HG03135 (cell line): Measurements from ENCODE around the gene CD7.
"Not testable (repeated sequence)": the region's sequence is repeated elsewhere in the genome, so short reads cannot be mapped to it uniquely, and the experiment has no call there.

Source experiments
- ATAC-seq: cut with Tn5 transposase; IDR thresholded peaks from one replicate; pipeline ENCODE4 v1.9.1; 2021; ENCODE audit warnings: mild to moderate bottlenecking, moderate library complexity; ENCODE audit not compliant: unreplicated experiment

CD7 gene

DNA sequence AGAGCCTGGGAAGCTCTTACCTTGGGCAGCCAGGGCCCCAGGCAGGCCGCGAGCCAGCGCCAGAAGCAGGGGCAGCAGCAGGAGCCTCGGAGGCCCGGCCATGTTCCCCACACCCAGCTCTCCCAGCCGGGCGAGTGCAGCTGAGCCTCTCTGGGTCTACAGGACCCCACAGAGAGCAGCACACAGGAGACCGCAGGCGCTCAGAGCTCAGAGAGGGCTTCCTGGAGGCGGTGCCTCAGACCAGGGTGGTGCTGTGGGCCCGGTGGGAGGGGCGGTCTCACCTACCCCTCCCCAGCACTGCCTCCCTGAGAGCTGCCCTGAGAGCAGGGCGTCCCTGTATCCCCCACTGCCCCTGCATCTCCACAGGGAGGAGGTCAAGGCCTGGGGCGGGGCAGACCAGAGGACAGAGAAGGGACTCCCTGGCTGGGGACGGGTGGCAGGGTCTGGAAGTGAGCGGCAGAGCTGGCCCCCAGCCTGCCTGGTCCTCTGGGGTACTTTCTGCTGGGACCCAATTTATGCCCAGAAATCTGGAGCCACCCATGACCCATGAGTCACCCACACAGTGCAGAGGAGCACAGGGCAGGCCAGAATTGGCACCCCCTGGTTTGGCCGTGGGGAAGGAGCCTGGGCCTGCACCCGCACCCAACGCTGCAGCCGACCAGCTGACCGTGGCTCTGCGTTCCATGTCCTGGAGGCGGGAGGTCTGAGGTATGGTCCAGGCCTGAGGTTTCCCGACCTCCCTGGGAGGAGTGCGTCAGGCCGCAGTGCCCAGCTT lies at the start of gene CD7:
TSS of gene CD7 (minus strand) at position 215 of the 775 bp plus-strand sequence. CDS start at position 102, 113 bp downstream.
- ATAC-seq: no peak

GRCh38 chr17:82366749-82367148 lies 49.3 kb upstream of the CD7 start:
- no peak for ATAC-seq

DNA sequence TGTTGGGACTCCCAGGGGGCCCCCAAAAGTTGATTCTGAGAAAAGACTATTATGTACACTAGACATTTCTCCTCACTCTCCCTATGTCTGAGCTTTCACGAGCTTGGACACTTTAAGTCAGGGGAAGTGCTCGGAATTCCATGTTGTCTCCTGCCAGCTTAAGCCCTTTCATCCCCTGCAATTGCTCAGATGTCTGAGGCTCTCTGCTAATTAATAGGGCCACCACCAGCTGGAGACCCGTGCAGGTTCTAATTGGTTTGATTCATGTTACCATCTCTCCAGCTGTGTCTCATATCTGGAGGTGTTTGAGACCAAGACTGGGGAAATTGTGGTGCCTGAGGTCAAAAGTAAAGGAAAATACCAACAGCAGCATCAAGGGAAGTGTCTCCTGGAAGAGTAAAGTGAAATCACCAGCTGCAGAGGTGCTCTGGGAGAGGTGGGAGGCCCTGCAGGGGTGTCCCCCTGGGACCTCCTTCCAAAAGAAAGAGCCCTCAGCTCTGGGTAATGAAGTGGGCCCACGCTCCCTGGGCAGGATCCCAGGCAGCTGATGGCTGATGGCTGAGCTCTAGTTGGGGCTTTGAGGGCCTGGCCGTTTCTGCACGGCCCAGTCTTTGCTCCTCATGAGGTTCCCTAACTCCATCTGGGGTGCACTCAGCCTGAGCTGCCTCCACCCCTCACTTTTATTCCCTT lies 48.3 kb upstream of the CD7 start:
- ATAC-seq: no peak

DNA sequence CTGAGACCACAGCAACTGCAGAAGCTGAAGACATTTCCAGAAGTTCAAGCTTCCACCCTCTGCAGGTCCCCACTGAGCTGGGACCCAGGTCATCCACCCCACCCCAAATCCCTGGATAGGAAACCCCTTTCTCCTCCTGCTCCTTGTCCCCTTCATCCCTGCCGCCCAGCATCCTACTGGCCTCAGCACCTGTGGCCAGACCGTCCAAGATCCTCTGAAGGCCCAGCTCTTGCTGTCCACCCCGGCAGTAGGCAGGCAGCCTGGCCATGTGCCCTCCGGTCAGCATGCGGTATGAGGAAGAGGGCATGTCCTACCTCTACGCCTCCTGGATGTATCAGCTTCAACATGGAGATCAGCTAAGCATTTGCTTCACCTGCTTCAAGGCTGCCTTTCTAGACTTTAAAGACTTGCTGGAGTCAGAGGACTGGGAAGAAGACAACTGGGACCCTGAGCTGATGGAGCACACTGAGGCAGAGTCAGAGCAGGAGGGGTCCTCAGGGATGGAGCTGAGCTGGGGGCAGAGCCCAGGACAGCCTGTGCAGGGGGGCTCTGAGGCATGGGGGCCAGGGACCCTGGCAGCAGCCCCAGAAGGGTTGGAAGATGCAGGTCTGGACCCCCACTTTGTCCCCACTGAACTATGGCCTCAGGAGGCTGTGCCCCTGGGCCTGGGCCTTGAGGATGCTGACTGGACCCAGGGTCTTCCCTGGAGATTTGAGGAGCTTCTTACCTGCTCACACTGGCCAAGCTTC lies 44.7 kb upstream of the CD7 start:
- ATAC-seq: no peak

GRCh38 chr17:82359451-82360074 lies 42.2 kb upstream of the CD7 start:
- not testable (repeated sequence) for ATAC-seq

GRCh38 chr17:82358465-82359350 lies 41.3 kb upstream of the CD7 start, which contains the start of gene TEX19:
Gene TEX19 (plus strand): TSS chr17:82359247. CDS start chr17:82362151, 2,904 bp downstream.
- no peak for ATAC-seq

GRCh38 chr17:82357394-82357793 lies 40.0 kb upstream of the CD7 start:
- ATAC-seq: no peak

DNA sequence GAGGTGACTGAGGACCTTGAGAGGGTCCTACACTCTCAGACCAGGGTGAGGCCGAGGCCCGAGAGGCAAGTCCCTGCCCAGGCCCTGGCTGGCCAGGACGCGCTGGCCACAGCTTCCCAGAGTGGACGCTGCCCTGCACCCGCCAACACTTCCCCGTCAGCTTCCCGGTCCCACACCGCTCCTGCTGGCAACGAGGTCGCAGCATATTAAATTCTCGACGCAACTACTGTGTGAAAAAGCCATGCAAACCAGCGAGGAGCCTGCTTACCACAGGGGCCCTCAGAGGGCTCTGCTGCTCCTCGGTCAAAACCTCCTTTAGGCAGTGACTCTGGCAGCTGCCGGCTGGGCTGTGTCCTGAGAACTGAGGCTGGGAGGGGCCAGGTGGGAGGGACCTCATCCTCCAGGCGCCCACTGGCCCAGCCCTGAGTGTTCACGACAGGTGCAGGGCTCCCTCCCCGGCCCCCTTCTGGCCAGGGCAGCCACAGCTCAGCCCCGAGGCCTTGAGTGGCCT lies 39.5 kb upstream of the CD7 start:
- ATAC-seq: no peak

- ATAC-seq: no peak
Observed at GRCh38 chr17:82355770-82356427, 38.5 kb upstream of the CD7 start.

DNA sequence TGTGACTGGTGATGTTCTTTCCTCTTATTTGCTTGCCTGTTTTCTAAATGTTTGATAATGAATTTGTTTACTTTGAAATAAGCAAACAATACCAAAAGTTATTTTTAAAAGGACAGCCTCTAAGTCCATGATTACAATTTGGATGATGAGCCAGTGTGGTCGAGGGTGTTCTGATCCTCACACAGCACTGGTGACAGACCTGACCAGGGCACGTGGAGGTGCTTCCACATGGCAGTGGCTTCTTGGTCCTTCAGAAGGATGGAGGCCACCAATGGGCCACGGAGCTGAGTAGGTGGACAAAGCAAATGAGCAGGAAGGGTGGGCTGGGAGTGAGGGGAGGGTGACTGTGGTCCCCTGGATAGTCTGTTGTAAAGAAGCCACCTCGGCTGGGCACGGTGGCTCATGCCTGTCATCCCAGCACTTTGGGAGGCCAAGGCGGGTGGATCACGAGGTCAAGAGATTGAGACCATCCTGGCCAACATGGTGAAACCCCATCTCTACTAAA lies 37.4 kb upstream of the CD7 start:
- ATAC-seq: no peak

- ATAC-seq: no peak
Observed at GRCh38 chr17:82353484-82353883, 36.1 kb upstream of the CD7 start.

- ATAC-seq: peak; percentile 59
Observed at GRCh38 chr17:82351713-82352488, 34.5 kb upstream of the CD7 start.

- ATAC-seq: peak; percentile 61
Observed at GRCh38 chr17:82351254-82351712, 33.9 kb upstream of the CD7 start.

DNA sequence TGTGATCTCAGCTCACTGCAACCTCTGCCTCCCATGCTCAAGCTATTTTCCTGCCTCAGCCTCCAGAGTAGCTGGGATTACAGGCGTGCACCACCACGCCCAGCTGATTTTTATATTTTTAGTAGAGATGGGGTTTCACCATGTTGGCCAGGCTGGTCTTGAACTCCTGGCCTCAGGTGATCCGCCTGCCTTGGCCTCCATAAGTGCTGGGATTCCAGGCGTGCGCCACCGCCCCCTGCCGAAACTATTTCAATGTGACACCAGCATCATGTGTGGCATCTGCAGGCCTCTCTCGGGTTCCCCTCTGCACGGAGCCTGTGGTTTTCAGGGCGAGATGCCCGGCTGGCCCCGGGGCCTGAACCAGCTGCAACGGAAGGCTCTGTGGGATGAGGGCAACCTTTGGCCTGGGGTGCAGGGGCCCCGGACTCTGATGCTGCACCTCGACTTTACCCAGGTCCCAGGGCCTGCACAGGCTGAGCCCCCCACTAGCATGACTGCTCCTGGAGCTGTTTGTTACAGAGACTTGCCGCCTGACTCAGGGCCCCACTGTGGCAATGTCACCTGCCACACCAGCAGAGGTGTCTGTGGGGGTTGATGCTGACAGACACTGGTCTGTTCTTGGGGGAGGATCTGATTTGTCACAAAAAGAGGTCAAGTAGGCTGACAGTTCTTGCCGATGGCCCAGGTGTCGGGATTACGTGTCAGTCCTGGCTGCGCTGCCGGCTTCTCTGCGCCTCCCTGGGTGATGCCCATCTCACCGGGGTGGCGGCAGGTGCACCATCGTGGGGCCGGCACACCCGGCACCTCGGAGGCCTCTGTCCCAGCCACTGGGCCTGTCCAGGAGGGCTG lies 33.0 kb upstream of the CD7 start:
- ATAC-seq: no peak

GRCh38 chr17:82349287-82349701 lies 31.9 kb upstream of the CD7 start:
- no peak for ATAC-seq

GRCh38 chr17:82348866-82349265 lies 31.5 kb upstream of the CD7 start:
- ATAC-seq: no peak

DNA sequence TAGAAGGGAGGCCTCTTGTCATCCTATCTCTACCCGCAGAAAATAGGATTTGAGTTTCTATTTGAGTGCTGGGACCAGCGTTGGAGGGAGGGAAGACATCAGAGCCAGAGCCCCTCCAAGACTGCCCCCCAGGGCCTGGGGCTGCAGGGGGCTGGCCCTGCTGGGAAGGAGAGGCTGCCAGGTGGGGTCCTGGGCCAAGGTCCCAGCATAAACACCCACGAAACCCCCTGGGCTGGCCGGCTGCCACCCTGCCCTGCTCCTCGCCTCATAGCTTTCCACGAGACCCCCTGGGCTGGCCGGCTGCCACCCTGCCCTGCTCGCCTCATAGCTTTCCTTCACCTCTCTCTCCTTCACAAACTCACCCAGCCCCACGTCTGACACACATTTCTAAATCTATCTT lies 31.0 kb upstream of the CD7 start:
- no peak for ATAC-seq
